Caco-2 (cell line): ENCODE measurements around the gene NFATC1. TPM values are rescaled to one million over a fixed set of nuclear protein-coding genes. Genes with fewer than 3 reads are reported as not detected.

Experiments used
- BruUV-seq: library from RNA; stranded (reverse); fragments of 400-500 nt; replicated peaks from 2 replicates; lab custom pipeline; 2021; lab: Mats Ljungman, UMichigan
- CTCF ChIA-PET: fragments of 300-600 bp; sonication (Branson Sonifier 250); formaldehyde crosslinking; loops from one replicate; lab custom pipeline; 2022; ENCODE audit warnings: antibody characterized with exemption; lab: Charles Lee
- POLR2A ChIA-PET: fragments of 300-600 bp; sonication (Branson Sonifier 250); formaldehyde crosslinking; loops from one replicate; lab custom pipeline; 2022; ENCODE audit warnings: antibody characterized with exemption; lab: Charles Lee
- DNase-seq, 2 experiments: peaks; one replicate each; pipeline versions ENCODE4 v3.0.0 to v3.0.0-alpha.2; 2020 to 2022
- H3K27me3 ChIP-seq: replicated peaks from 2 replicates; pipeline ENCODE4 v1.6.0; 2011; ENCODE audit warnings: low read length; ENCODE audit not compliant: control insufficient read depth, insufficient read depth
- H3K36me3 ChIP-seq: 2 replicates; pipeline ENCODE4 v1.5.1; 2011; ENCODE audit warnings: low read length; ENCODE audit not compliant: control insufficient read depth, insufficient read depth
- H3K4me1 ChIP-seq: fragments of 250-450 bp; sonication (Bioruptor Pico); 2 replicates; pipeline ENCODE4 v1.5.1; 2020; ENCODE audit warnings: mild to moderate bottlenecking
- H3K4me3 ChIP-seq: 2 replicates; pipeline ENCODE4 v1.5.1; 2011; ENCODE audit warnings: low read depth, mild to moderate bottlenecking, control low read depth, low read length
- H3K9me3 ChIP-seq: fragments of 250-450 bp; sonication (Bioruptor Pico); 2 replicates; pipeline ENCODE4 v1.5.1; 2020; ENCODE audit warnings: mild to moderate bottlenecking, moderate library complexity
- H3K27ac Mint-ChIP-seq: one replicate; pipeline ENCODE4 v1.8.0; 2022; ENCODE audit warnings: mixed read lengths; ENCODE audit not compliant: unreplicated experiment
- H3K27me3 Mint-ChIP-seq: one replicate; pipeline ENCODE4 v1.8.0; 2022; ENCODE audit warnings: mixed read lengths; ENCODE audit not compliant: insufficient read depth, unreplicated experiment
- H3K36me3 Mint-ChIP-seq: one replicate; pipeline ENCODE4 v1.8.0; 2022; ENCODE audit warnings: mild to moderate bottlenecking, mixed read lengths; ENCODE audit not compliant: insufficient read depth, unreplicated experiment
- H3K4me1 Mint-ChIP-seq: one replicate; pipeline ENCODE4 v1.8.0; 2022; ENCODE audit warnings: low read depth, mixed read lengths; ENCODE audit not compliant: unreplicated experiment
- H3K4me3 Mint-ChIP-seq: one replicate; pipeline ENCODE4 v1.8.0; 2022; ENCODE audit warnings: mild to moderate bottlenecking, moderate library complexity, mixed read lengths; ENCODE audit not compliant: unreplicated experiment
- H3K9me3 Mint-ChIP-seq: one replicate; pipeline ENCODE4 v1.8.0; 2022; ENCODE audit warnings: mixed read lengths; ENCODE audit not compliant: unreplicated experiment
- CTCF ChIP-seq, 2 experiments: fragments of 200-600 bp in 1 of 2; IDR thresholded peaks; 1 replicate in 1 of 2; 2 replicates in 1 of 2; pipeline versions ENCODE4 v1.5.1 to v1.8.0; 2011 to 2022; ENCODE audit warnings: antibody characterized with exemption in 1 of 2, control low read depth in 1 of 2, inconsistent platforms in 1 of 2, low read depth in 1 of 2, low read length in 1 of 2, mild to moderate bottlenecking in 1 of 2, moderate library complexity in 1 of 2; ENCODE audit not compliant: insufficient read depth in 1 of 2, severe bottlenecking in 1 of 2, unreplicated experiment in 1 of 2
- intact Hi-C: fragments of 100-400 bp; cut with micrococcal nuclease; formaldehyde crosslinking; loops from one replicate; pipeline ENCODE4 v1.10.0; 2022; ENCODE audit not compliant: unreplicated experiment
- total RNA-seq: library from RNA; stranded (reverse); gene quantifications from 2 replicates; pipeline ENCODE4 v1.2.3, GENCODE V29; 2022

NFATC1 gene
- total RNA-seq, 1 experiment from 2014 or later: 0.66 TPM

DNA sequence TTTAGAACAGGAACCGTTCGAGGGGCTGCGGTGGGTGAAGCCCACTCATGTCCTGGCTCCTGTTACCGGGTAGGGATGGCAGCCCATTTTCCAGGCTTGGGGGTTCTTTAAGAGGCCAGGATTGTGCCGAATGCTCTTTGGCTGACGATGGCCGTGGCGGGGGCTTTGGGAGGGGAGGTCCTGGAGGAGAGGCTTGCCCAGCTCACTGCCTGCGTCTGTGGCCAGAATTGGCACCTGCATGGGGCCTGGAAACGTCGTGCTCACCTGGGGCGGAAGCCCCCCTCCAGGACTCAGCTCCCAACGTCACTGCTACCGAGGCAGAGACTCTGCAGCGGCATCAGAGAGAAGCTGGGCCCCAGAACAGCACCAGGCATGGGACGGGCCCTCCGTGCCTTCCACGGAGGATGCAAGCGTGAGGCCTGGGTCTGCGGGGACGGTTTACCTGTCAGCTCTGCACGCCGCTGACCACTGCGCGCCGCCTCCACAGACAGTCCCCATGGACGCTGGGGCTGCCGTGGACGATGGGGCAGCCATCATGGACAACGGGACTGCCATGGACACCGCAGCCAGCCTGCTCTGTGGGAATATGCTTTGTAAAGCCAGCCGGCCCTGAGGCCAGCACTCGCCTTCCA lies 82.9 kb downstream of the NFATC1 start:
- intact Hi-C loops: no loop called here
- no peak for DNase-seq
- no TSS peak for BruUV-seq
- Histone ChIP-seq H3K4me3 (no peak overlapping the region), H3K27me3 (no peaks in the 10 kb centered on the region), H3K9me3 (no peaks in the 10 kb centered on the region), H3K4me1 (no peaks in the 10 kb centered on the region), H3K36me3 (no peaks in the 10 kb centered on the region)
- no peak for TF ChIP-seq CTCF (IDR thresholded peaks at IDR 0.05; ENCODE audit: insufficient read depth in 1 of 2, low read depth in 1 of 2, low read length in 1 of 2, severe bottlenecking in 1 of 2, unreplicated experiment in 1 of 2)
- ChIA-PET CTCF (no interaction called here), POLR2A (no interaction called here)
- no peaks in the 10 kb centered on the region for H3K9me3 Mint-ChIP-seq
- no peaks in the 10 kb centered on the region for H3K4me1 Mint-ChIP-seq
- H3K4me3 Mint-ChIP-seq: no peak overlapping the region
- no peaks in the 10 kb centered on the region for H3K27me3 Mint-ChIP-seq
- H3K36me3 Mint-ChIP-seq: no peaks in the 10 kb centered on the region
- H3K27ac Mint-ChIP-seq: no peak overlapping the region

DNA sequence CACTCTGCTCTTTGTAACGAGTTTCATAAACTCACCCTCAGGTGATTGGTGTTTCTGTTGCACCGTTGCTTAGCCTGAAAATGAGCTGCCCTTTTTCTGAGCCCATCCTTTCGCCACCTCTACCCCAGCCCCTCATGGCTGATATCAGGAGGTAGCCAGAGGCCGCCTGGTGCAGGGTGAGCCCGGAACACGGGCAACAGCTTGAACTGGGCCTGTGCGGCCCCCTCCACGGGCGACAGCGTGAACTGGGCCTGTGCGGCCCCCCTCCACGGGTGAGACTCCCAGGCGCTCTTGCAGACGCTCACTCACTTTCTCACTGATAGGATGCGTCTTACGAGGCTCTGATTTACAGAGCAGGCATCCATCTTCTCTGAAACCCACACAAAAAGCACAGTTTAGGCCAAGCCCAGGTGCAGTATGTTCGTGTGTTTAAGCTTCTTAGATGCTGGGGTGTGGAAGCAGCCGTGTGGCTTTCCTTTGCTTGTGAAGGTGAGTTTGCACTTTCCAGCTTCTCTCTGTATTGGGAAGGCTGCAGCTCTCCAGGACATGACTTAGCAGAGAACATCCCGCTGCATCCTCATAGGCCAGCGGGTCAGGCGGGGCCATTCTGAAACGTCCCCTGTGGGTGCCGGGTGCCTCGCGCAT lies 83.5 kb downstream of the NFATC1 start:
- no peak for DNase-seq
- Mint-ChIP-seq H3K27me3 (no peaks in the 10 kb centered on the region), H3K27ac (no peak overlapping the region), H3K4me1 (no peaks in the 10 kb centered on the region), H3K36me3 (no peaks in the 10 kb centered on the region), H3K9me3 (no peaks in the 10 kb centered on the region), H3K4me3 (no peak overlapping the region)
- CTCF ChIA-PET: no interaction called here
- POLR2A ChIA-PET: no interaction called here
- no TSS peak for BruUV-seq
- no peaks in the 10 kb centered on the region for H3K9me3 ChIP-seq
- TF ChIP-seq CTCF (IDR thresholded peaks at IDR 0.05; ENCODE audit: insufficient read depth in 1 of 2, low read depth in 1 of 2, low read length in 1 of 2, severe bottlenecking in 1 of 2, unreplicated experiment in 1 of 2): no peak
- H3K4me3 ChIP-seq: no peak overlapping the region
- no peaks in the 10 kb centered on the region for H3K36me3 ChIP-seq
- no peaks in the 10 kb centered on the region for H3K27me3 ChIP-seq
- intact Hi-C loops: no loop called here
- H3K4me1 ChIP-seq: no peaks in the 10 kb centered on the region

- ChIA-PET CTCF (no interaction called here), POLR2A (no interaction called here)
Observed at GRCh38 chr18:79479761-79480161, 84.0 kb downstream of the NFATC1 start.

More at GRCh38 chr18:79479761-79480161, 84.0 kb downstream of the NFATC1 start:
- H3K4me3 Mint-ChIP-seq: no peak overlapping the region
- Histone ChIP-seq H3K4me1 (no peaks in the 10 kb centered on the region), H3K36me3 (no peaks in the 10 kb centered on the region), H3K27me3 (no peaks in the 10 kb centered on the region), H3K4me3 (no peak overlapping the region), H3K9me3 (no peaks in the 10 kb centered on the region)
- intact Hi-C loops: no loop called here
- no peak for TF ChIP-seq CTCF (IDR thresholded peaks at IDR 0.05; ENCODE audit: insufficient read depth in 1 of 2, low read depth in 1 of 2, low read length in 1 of 2, severe bottlenecking in 1 of 2, unreplicated experiment in 1 of 2)
- H3K36me3 Mint-ChIP-seq: no peaks in the 10 kb centered on the region
- DNase-seq: no peak
- no peaks in the 10 kb centered on the region for H3K4me1 Mint-ChIP-seq
- BruUV-seq: no TSS peak
- no peaks in the 10 kb centered on the region for H3K27me3 Mint-ChIP-seq
- H3K9me3 Mint-ChIP-seq: no peaks in the 10 kb centered on the region
- no peak overlapping the region for H3K27ac Mint-ChIP-seq
